Neural cell (in vitro differentiated cells): ENCODE results near the gene SHISA5.

Experiments
- EP300 ChIP-seq: fragments of 450-650 bp; conservative IDR thresholded peaks from 2 replicates; pipeline ENCODE4 v1.6.1; 2014; ENCODE audit warnings: antibody characterized with exemption, mild to moderate bottlenecking, moderate library complexity; ENCODE audit not compliant: poor library complexity, severe bottlenecking
- EZH2 ChIP-seq: fragments of 200-600, 300-800 bp; shearing (Covaris generic), sonication (generic); IDR thresholded peaks from 2 replicates; pipeline ENCODE4 v1.6.1; 2014; ENCODE audit warnings: antibody characterized with exemption, low read length, borderline replicate concordance, mild to moderate bottlenecking; ENCODE audit not compliant: insufficient read depth, poor library complexity, severe bottlenecking
- MXI1 ChIP-seq: fragments of 450-650 bp; conservative IDR thresholded peaks from 2 replicates; pipeline ENCODE4 v1.6.1; 2014; ENCODE audit warnings: antibody characterized with exemption, mild to moderate bottlenecking; ENCODE audit not compliant: poor library complexity, severe bottlenecking
- POLR2AphosphoS5 ChIP-seq: IDR thresholded peaks from 2 replicates; pipeline ENCODE4 v1.6.1; 2012
- RAD21 ChIP-seq: fragments of 450-650 bp; conservative IDR thresholded peaks from 2 replicates; pipeline ENCODE4 v1.6.1; 2014; ENCODE audit warnings: antibody characterized with exemption, mild to moderate bottlenecking, moderate library complexity
- SMC3 ChIP-seq: fragments of 450-650 bp; conservative IDR thresholded peaks from 2 replicates; pipeline ENCODE4 v1.6.1; 2014; ENCODE audit warnings: antibody characterized with exemption, mild to moderate bottlenecking, moderate library complexity; ENCODE audit not compliant: poor library complexity
- TAF1 ChIP-seq: IDR thresholded peaks from 2 replicates; pipeline ENCODE4 v1.6.1; 2012; ENCODE audit warnings: low read depth
- TF ChIP-seq, protein P1 (sequence below): fragments of 450-650 bp; IDR thresholded peaks from 2 replicates; pipeline ENCODE4 v1.5.1; 2014; ENCODE audit warnings: antibody characterized with exemption, mild to moderate bottlenecking, moderate library complexity; ENCODE audit not compliant: poor library complexity, severe bottlenecking
- TF ChIP-seq, protein P2 (sequence below): IDR thresholded peaks from 2 replicates; pipeline ENCODE4 v1.6.1; 2012; ENCODE audit warnings: borderline replicate concordance

DNA sequence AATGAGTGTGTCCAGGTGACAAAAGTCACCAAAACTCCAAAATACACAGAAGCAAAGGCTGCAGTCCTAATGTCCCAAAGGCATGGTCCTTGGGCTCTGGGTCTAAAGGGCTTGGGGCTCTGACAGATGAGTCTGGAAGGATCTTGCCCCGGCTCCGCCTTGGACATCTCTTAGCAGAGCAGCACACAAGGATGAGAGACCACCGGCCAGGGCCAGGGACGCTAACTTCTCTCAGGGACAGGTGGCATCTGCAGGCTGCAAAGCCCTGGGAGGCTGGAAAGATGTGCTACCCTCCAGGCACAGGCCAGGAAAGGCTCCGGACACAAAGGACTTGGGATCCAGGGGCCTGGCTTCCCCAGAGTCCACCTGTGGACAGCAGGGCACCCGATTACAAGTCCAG lies 14.1 kb upstream of the SHISA5 start:
- TF ChIP-seq, protein P1, sequence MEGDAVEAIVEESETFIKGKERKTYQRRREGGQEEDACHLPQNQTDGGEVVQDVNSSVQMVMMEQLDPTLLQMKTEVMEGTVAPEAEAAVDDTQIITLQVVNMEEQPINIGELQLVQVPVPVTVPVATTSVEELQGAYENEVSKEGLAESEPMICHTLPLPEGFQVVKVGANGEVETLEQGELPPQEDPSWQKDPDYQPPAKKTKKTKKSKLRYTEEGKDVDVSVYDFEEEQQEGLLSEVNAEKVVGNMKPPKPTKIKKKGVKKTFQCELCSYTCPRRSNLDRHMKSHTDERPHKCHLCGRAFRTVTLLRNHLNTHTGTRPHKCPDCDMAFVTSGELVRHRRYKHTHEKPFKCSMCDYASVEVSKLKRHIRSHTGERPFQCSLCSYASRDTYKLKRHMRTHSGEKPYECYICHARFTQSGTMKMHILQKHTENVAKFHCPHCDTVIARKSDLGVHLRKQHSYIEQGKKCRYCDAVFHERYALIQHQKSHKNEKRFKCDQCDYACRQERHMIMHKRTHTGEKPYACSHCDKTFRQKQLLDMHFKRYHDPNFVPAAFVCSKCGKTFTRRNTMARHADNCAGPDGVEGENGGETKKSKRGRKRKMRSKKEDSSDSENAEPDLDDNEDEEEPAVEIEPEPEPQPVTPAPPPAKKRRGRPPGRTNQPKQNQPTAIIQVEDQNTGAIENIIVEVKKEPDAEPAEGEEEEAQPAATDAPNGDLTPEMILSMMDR = no peak
- TF ChIP-seq SMC3 (no peak), EP300 (no peak), MXI1 (no peak), EZH2 (no peak), TAF1 (no peak), POLR2AphosphoS5 (no peak), RAD21 (no peak)
- TF ChIP-seq, protein P2, sequence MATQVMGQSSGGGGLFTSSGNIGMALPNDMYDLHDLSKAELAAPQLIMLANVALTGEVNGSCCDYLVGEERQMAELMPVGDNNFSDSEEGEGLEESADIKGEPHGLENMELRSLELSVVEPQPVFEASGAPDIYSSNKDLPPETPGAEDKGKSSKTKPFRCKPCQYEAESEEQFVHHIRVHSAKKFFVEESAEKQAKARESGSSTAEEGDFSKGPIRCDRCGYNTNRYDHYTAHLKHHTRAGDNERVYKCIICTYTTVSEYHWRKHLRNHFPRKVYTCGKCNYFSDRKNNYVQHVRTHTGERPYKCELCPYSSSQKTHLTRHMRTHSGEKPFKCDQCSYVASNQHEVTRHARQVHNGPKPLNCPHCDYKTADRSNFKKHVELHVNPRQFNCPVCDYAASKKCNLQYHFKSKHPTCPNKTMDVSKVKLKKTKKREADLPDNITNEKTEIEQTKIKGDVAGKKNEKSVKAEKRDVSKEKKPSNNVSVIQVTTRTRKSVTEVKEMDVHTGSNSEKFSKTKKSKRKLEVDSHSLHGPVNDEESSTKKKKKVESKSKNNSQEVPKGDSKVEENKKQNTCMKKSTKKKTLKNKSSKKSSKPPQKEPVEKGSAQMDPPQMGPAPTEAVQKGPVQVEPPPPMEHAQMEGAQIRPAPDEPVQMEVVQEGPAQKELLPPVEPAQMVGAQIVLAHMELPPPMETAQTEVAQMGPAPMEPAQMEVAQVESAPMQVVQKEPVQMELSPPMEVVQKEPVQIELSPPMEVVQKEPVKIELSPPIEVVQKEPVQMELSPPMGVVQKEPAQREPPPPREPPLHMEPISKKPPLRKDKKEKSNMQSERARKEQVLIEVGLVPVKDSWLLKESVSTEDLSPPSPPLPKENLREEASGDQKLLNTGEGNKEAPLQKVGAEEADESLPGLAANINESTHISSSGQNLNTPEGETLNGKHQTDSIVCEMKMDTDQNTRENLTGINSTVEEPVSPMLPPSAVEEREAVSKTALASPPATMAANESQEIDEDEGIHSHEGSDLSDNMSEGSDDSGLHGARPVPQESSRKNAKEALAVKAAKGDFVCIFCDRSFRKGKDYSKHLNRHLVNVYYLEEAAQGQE = no peak
